Measurements from ENCODE around the gene ATXN7L1. TPM values are rescaled to one million over a fixed set of nuclear protein-coding genes. Genes with fewer than 3 reads are reported as not detected.

ATXN7L1 gene
- total RNA-seq, 1 experiment from 2014 or later, result 24.3 TPM

DNA sequence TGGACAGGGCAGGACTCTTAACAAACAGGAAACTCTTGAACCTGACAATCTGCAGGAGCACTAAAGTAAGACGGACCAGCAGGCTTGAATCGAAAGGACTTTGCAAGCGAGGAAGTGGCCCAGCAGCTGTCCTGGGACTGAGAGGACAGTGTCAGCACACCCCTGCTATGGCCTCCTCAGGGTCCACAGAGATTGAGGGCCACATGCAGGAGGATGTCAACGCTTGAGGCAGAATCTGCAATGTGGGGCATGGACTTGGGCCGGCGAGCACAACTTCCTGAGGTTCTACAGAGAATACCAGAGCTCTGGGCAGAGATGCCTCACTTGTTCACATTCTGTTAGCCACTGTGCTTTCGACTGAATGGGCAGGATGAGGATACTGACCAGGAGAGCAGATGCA is 210.7 kb downstream of the ATXN7L1 start:
- peak overlapping the region in 1 of 3 experiments; percentile 24; a peak in 2 of 7 replicates for H3K27ac Mint-ChIP-seq
- H3K79me2 ChIP-seq (ENCODE audit: insufficient read depth, low read length), result no peaks in the 10 kb centered on the region
- H3K27ac ChIP-seq (ENCODE audit: insufficient read length, low read depth, low read length), result no peak overlapping the region
- H2AFZ ChIP-seq (ENCODE audit: low read length), result no peak overlapping the region
- no peak overlapping the region for H4K8ac ChIP-seq (replicated peaks; ENCODE audit: insufficient read length, low read depth, low read length)
- H2BK120ac ChIP-seq (ENCODE audit: low read depth, low read length, poor library complexity, severe bottlenecking), result no peak overlapping the region
- no peak overlapping the region for H2BK15ac ChIP-seq (ENCODE audit: low read depth, low read length)
- no peak overlapping the region for H4K5ac ChIP-seq (ENCODE audit: insufficient read length, low read depth, low read length)
- H3K4me3 Mint-ChIP-seq, result no peak overlapping the region
- H2BK5ac ChIP-seq (ENCODE audit: insufficient read length, low read length), result no peak overlapping the region
- H3K56ac ChIP-seq (ENCODE audit: insufficient read length, low read depth, low read length), result no peak overlapping the region
- no peak for TF ChIP-seq CTCF (conservative IDR thresholded peaks at IDR 0.05)
- H3K36me3 Mint-ChIP-seq (ENCODE audit: insufficient read depth in 1 of 3, low read depth in 3 of 3), result peaks cover 4 to 24% (median 23%) of the 10 kb centered on the region in 3 experiments; a peak in 6 of 7 replicates
- H3K14ac ChIP-seq (ENCODE audit: insufficient read depth, low read length), result no peak overlapping the region
- H4K20me1 ChIP-seq (ENCODE audit: control insufficient read depth, insufficient read depth, insufficient read length), result no peaks in the 10 kb centered on the region
- H3K18ac ChIP-seq (ENCODE audit: insufficient read length, low read depth, low read length), result no peak overlapping the region
- WGBS (ENCODE audit: extremely low coverage, insufficient read length, low lambda C conversion rate), result no CpG with 5 or more reads among the region's 7 CpGs
- H3K9ac ChIP-seq (ENCODE audit: extremely low read depth, insufficient read length, low read length), result no peak overlapping the region
- no peak overlapping the region for H2BK20ac ChIP-seq (ENCODE audit: low read depth, low read length, poor library complexity, severe bottlenecking)
- no peak for DNase-seq
- no peak overlapping the region for H2BK12ac ChIP-seq (ENCODE audit: insufficient read length, low read depth, low read length)
- H3K4me1 Mint-ChIP-seq, result peaks cover 26 to 28% of the 10 kb centered on the region in 2 experiments
- H3K9me3 Mint-ChIP-seq, result no peaks in the 10 kb centered on the region
- H3K79me1 ChIP-seq (ENCODE audit: insufficient read depth, low read depth, low read length, poor library complexity, severe bottlenecking), result no peaks in the 10 kb centered on the region
- no peaks in the 10 kb centered on the region for H3K27me3 ChIP-seq (ENCODE audit: insufficient read depth, low read length)
- no peak overlapping the region for H3T11ph ChIP-seq (ENCODE audit: low read length)
- peaks cover 11% of the 10 kb centered on the region for H3K4me1 ChIP-seq (ENCODE audit: insufficient read depth, low read length)
- no peak overlapping the region for H3K23ac ChIP-seq (ENCODE audit: insufficient read length, low read depth, low read length)
- H4K91ac ChIP-seq (ENCODE audit: insufficient read length, low read depth, low read length), result no peak overlapping the region
- no peaks in the 10 kb centered on the region for H3K27me3 Mint-ChIP-seq (ENCODE audit: low read depth)
- H3K9me3 ChIP-seq (ENCODE audit: control insufficient read depth, low read depth, low read length), result no peaks in the 10 kb centered on the region
- H2AK5ac ChIP-seq (ENCODE audit: insufficient read length, low read length), result no peak overlapping the region
- H3K4me2 ChIP-seq (ENCODE audit: insufficient read depth, insufficient read length, low read length), result no peak overlapping the region
- no peak overlapping the region for H3K4ac ChIP-seq (ENCODE audit: low read depth, low read length)
- no peaks in the 10 kb centered on the region for H3K23me2 ChIP-seq (ENCODE audit: insufficient read length, low read depth, low read length, poor library complexity, severe bottlenecking)
